ENCODE data around the gene EPHA1.

The EPHA1 gene

DNA sequence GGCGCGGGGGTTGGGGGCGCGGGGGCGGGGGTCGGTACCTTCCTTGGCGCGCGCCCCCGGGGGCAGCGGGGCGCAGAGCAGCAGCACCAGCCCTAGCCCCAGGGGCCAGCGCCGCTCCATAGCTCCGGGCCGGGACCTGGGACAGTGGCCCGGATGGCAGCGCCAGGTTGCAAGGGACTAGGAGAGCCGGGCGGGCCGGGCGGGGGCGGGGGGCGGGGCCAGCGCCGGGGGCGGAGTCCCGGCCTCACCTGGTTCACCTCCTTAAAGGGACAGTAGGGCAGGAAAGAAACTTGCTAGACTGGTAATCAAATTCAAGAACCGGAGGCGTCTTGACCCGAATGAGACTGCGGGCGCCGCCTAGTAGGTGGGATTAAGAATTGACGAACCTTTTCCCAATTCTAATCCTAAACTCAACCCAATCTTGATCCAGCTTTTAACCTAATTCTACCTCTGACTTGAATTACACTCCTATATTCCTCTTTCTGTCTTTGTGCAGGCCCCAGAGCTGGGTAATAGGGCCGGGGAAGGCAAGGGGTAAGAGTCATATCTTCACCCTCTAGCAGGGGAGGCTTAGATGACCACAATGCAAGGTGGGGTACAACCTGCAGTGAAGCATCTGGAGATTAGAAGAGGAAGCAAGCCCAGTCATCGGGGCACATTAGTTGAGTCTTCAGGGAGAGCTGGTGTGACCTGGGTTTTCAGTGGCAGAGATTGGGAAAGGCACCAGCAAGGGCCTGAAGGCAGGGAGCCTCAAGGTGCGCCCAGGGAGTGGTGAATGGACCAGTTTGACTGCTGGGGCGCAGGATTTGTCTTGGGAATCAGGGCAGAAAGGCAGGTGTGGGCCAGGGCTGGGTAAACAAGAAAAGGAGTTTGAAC lies at the start of gene EPHA1:
Gene EPHA1, minus strand, starts transcription at position 171 of the 876 bp plus-strand sequence. Its CDS starts 51 bp downstream, at position 120.
- H3K4me3 Mint-ChIP-seq = peak within 1 kb of the TSS; percentile 78
- H3K4me1 Mint-ChIP-seq (ENCODE audit: low read depth) = peaks cover 63% of the 10 kb centered on the region
- H3K9me3 Mint-ChIP-seq = no peaks in the 10 kb centered on the region
- H3K27me3 Mint-ChIP-seq = no peaks in the 10 kb centered on the region
- H3K27ac Mint-ChIP-seq = peak within 1 kb of the TSS; percentile 80
- no peaks in the 10 kb centered on the region for H3K36me3 Mint-ChIP-seq (ENCODE audit: low read depth)
- DNase-seq = peak; percentile 64

DNA sequence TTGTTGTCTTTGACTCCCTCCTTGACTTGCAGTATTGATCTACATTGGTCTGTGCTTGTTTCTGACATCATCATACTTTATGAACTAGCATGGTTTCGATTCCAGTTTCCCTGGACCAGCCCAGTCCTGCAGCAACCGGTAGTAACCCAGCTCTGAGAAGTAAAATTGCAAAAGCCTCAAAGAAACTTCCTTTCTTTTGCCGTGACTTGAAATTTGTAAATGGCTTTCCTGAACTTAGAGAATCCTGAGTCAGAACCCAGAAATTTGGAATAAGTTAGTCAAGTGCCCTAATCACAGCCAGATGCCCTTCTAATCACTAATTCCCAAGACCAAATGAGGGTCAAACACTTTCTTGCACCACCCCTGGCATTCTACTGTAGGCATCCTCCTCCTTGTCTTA lies 49.6 kb upstream of the EPHA1 start:
- Mint-ChIP-seq H3K27me3 (no peaks in the 10 kb centered on the region), H3K27ac (no peak overlapping the region), H3K36me3 (ENCODE audit: low read depth) (peaks cover 1% of the 10 kb centered on the region), H3K4me1 (ENCODE audit: low read depth) (peaks cover 15% of the 10 kb centered on the region), H3K9me3 (no peaks in the 10 kb centered on the region), H3K4me3 (no peak overlapping the region)
- no peak for DNase-seq

DNA sequence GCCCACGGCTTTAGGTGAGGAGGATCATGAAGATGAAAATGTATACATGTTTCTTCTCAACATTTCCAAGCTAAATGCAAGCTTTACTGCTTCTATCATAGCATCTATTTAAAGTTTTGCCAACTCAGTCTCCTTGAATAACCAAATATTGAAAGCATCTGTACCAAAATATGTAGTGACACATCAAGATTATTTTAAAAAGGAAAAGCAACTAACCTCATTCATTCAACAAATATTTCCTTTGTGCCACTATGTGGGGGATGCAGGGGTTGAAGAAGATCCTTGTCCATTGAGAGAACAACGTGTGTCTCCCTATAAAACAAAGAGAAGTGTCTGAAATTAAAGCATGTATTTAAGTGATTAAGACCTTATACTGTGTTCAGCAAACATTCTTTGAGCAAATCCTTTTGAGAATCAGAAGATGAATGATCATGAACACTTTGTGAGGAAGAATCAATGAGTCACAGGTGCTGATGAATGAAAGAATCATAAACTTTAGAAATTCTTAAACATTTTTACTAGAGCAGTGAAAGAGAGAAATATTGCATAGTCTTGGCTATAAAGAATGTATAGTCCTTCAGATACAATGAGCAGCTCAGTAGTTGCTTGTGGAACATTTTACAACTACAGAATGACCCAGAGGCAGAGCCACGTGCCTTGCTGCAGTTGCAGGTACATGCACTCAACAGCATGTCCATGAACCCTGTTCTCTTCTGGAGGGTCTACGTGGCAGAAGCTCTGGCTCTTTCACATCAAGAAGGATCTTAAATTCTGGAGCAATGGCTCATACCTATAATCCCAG lies 48.5 kb upstream of the EPHA1 start:
- DNase-seq = no peak
- no peak overlapping the region for H3K27ac Mint-ChIP-seq

DNA sequence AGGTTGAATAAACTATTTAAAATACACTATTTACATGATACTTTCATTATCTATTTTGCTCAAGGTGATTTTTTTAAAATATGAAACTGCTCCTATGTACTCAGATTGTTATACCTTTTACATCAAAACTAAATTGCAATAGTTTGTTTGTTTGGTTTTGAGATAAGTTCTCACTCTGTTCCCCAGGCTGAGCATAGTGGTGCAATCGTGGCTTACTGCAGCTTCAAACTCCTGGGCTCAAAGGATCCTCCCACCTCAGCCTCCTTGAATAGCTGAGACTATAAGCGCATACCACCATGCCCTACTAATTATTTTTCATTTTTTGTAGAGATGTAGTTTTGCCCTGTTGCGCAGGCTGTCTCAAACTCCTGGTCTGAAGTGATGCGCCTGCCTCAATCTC lies 47.3 kb upstream of the EPHA1 start:
- no peaks in the 10 kb centered on the region for H3K9me3 Mint-ChIP-seq
- H3K27me3 Mint-ChIP-seq = no peaks in the 10 kb centered on the region
- DNase-seq = no peak
- H3K4me3 Mint-ChIP-seq = no peak overlapping the region
- H3K27ac Mint-ChIP-seq = no peak overlapping the region
- H3K4me1 Mint-ChIP-seq (ENCODE audit: low read depth) = peaks cover 21% of the 10 kb centered on the region
- H3K36me3 Mint-ChIP-seq (ENCODE audit: low read depth) = peaks cover 1% of the 10 kb centered on the region

More for the DNA sequence above, 48.5 kb upstream of the EPHA1 start:
- H3K4me3 Mint-ChIP-seq = no peak overlapping the region
- peaks cover 1% of the 10 kb centered on the region for H3K36me3 Mint-ChIP-seq (ENCODE audit: low read depth)
- no peaks in the 10 kb centered on the region for H3K9me3 Mint-ChIP-seq
- H3K27me3 Mint-ChIP-seq = no peaks in the 10 kb centered on the region
- peaks cover 24% of the 10 kb centered on the region for H3K4me1 Mint-ChIP-seq (ENCODE audit: low read depth)

DNA sequence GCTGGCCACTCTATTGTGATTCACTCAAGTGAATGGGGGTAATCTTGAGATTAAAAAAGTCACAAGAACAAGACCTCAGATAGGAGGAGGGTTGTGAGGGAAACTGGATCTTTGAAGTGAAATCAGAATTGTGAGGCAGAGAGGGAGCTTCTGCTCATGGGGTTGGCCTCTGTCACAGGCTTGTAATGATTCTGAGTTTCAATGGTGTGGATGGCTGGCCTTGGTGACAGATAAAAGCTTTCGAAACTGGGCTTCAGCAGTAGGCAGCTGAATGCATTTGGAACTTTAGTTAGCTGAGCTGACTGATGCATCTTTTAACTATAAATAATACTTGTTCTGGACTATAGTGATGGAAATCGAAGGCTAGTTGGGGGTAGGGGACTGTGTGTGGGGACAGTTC lies 46.8 kb upstream of the EPHA1 start:
- Mint-ChIP-seq H3K27me3 (no peaks in the 10 kb centered on the region), H3K4me3 (no peak overlapping the region), H3K4me1 (ENCODE audit: low read depth) (peaks cover 16% of the 10 kb centered on the region), H3K9me3 (no peaks in the 10 kb centered on the region), H3K27ac (no peak overlapping the region), H3K36me3 (ENCODE audit: low read depth) (peaks cover 1% of the 10 kb centered on the region)
- DNase-seq = no peak

DNA sequence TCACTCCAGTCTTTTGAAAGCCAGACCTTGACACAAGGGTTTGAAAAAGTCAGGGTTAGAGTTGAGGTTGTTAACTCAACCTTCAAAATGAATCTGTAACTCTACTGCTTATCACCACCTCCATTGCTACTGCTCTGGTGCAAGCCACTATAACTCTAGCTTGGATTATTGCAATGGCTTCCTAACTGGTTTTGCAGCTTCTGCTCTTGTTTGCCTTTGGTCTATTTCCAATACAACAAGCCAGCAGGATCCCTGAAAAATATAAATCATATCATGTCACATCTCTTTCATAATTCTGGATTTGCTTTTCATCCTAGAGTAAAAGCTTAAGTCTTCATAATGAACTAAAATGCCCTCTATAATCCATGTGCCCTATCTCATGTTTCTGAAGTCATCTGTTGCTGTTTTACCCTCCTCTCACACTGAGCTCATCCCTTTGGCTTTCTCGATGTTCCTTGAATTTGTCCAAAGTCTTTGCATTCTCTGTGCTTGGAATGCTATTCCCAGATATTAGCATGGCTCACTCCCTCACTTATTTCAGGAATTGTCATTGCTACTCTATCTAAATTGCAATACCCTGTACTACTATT lies 45.5 kb upstream of the EPHA1 start:
- H3K27ac Mint-ChIP-seq = no peak overlapping the region
- peaks cover 1% of the 10 kb centered on the region for H3K36me3 Mint-ChIP-seq (ENCODE audit: low read depth)
- no peaks in the 10 kb centered on the region for H3K27me3 Mint-ChIP-seq
- no peaks in the 10 kb centered on the region for H3K9me3 Mint-ChIP-seq
- H3K4me1 Mint-ChIP-seq (ENCODE audit: low read depth) = peaks cover 16% of the 10 kb centered on the region
- DNase-seq = no peak
- no peak overlapping the region for H3K4me3 Mint-ChIP-seq

DNA sequence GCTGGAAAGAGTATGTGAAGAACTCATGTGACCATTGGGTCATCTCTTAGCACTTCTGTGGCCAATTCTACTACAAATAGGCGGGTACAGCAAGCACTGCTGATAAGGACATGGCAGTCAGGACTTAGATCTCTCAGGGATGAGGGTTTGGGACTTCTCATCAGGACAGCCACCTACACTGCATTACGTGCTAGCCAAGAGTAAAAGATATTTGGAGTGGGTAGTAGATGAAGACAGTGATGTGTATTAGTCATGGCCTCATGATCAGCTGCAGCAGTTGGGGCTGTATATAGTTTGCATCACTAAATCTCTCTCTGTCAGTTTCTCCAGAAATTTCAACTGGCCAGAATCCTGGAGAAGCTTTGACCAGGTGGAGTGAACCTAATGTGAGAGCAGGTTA lies 43.8 kb upstream of the EPHA1 start:
- Mint-ChIP-seq H3K4me3 (no peak overlapping the region), H3K27ac (no peak overlapping the region), H3K9me3 (no peaks in the 10 kb centered on the region)

DNA sequence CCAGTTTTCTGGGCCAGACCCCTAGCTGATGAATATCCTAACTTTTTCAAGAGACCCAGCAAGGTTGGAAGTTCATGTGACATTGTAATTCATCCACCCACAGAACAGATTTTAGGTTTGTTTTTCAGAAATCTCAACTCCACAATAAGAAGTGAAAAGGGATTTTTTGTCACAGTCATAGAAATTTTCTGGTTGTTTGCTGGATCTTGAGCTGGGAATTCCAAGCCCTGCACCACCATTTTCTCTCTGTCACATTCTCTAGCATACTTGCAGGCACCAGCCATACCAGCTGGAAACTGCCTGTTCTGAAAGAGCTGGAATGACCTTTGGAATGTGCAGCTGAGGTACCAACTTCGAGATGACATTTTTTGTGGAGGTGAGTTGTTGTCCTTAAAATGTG lies 43.1 kb upstream of the EPHA1 start:
- DNase-seq = no peak
- Mint-ChIP-seq H3K36me3 (ENCODE audit: low read depth) (peaks cover 1% of the 10 kb centered on the region), H3K4me1 (ENCODE audit: low read depth) (peaks cover 16% of the 10 kb centered on the region), H3K9me3 (no peaks in the 10 kb centered on the region), H3K4me3 (no peak overlapping the region), H3K27ac (no peak overlapping the region), H3K27me3 (no peaks in the 10 kb centered on the region)

More for the DNA sequence above, 43.8 kb upstream of the EPHA1 start:
- Mint-ChIP-seq H3K27me3 (no peaks in the 10 kb centered on the region), H3K36me3 (ENCODE audit: low read depth) (peaks cover 1% of the 10 kb centered on the region), H3K4me1 (ENCODE audit: low read depth) (peaks cover 16% of the 10 kb centered on the region)
- DNase-seq = no peak

DNA sequence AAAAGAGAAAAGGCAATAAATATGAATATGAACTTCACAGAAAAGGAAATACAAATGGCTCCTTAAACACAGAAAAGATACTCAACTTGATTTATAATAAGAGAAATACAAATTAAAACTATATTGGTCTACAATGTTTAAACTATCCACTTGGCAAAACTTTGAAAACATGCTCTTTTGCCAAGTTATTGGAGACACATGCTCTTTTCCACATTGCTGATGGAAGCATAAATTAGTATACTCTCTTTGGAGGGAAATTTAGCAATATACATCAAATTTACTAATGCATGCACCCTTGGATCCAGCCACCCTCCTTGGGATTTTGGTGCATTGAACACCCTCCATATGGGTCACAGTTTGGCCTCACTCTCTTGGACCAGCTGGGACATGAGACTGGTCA lies 42.5 kb upstream of the EPHA1 start:
- peaks cover 16% of the 10 kb centered on the region for H3K4me1 Mint-ChIP-seq (ENCODE audit: low read depth)
- no peaks in the 10 kb centered on the region for H3K27me3 Mint-ChIP-seq
- no peak overlapping the region for H3K27ac Mint-ChIP-seq
- no peak for DNase-seq
- H3K36me3 Mint-ChIP-seq (ENCODE audit: low read depth) = peaks cover 1% of the 10 kb centered on the region
- H3K4me3 Mint-ChIP-seq = no peak overlapping the region
- no peaks in the 10 kb centered on the region for H3K9me3 Mint-ChIP-seq

DNA sequence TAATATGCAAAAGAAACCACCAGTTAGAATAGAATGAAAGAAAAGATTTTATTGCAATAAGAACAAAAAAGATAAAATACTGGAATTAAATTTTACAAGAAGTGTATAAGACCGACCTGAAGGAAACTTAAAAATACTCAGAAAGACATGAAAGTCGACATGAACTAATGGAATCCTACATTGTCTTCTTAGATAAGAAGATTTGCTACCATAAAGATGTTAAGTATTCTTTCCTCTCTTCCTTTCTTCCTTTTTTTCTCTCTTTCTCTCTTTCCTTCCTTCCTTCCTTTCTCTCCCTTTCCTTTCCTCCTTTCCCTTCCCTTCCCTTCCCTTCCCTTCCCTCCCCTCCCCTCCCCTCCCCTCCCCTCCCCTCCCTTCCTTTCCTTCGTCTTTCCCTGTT lies 41.1 kb upstream of the EPHA1 start:
- no peak for DNase-seq
- no peak overlapping the region for H3K27ac Mint-ChIP-seq
- H3K4me3 Mint-ChIP-seq = no peak overlapping the region
- H3K4me1 Mint-ChIP-seq (ENCODE audit: low read depth) = peaks cover 13% of the 10 kb centered on the region
- H3K9me3 Mint-ChIP-seq = no peaks in the 10 kb centered on the region
- no peaks in the 10 kb centered on the region for H3K27me3 Mint-ChIP-seq
- H3K36me3 Mint-ChIP-seq (ENCODE audit: low read depth) = no peaks in the 10 kb centered on the region

DNA sequence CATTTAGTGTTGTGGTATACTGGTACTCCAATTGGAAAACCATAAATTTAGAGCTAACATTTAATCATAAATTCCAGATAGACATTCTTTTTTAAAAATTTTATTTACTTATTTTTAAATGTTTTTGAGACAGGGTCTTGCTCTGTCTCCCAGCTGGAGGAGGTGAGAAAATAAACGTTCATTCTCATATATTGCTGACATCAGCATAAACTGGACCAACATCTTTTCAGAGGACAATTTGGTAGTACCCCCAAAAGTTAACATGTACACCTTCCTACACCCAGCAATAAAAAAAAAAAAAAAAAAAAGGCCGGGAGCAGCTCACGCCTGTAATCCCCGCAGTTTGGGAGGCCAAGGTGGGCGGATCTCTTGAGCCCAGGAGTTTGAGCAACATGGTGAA lies 39.8 kb upstream of the EPHA1 start:
- no peak overlapping the region for H3K27ac Mint-ChIP-seq
- H3K9me3 Mint-ChIP-seq = no peaks in the 10 kb centered on the region
- H3K4me1 Mint-ChIP-seq (ENCODE audit: low read depth) = peaks cover 11% of the 10 kb centered on the region
- H3K4me3 Mint-ChIP-seq = no peak overlapping the region
- no peaks in the 10 kb centered on the region for H3K36me3 Mint-ChIP-seq (ENCODE audit: low read depth)
- no peaks in the 10 kb centered on the region for H3K27me3 Mint-ChIP-seq
- no peak for DNase-seq

DNA sequence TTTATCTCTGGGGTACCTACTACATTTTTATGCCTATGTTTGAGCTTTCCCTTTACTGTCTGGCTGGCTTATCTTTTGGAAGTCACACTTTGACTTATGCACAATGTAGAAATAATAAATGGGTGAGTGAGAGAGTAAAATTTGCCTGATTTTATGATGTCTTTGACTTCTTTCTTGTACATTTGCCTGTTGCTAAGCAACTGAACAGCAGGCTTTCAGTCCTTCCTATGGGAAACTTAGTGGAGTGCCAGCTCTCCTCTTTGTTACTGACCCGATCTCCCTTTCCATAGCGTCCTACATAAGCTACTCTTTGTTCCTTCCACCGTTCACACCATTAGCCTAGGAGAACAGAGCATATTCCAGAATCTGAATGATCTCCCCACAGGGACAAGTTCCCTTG lies 38.8 kb upstream of the EPHA1 start:
- peaks cover 2% of the 10 kb centered on the region for H3K4me1 Mint-ChIP-seq (ENCODE audit: low read depth)
- no peak for DNase-seq
- no peaks in the 10 kb centered on the region for H3K9me3 Mint-ChIP-seq
- no peak overlapping the region for H3K4me3 Mint-ChIP-seq
- H3K27me3 Mint-ChIP-seq = no peaks in the 10 kb centered on the region
- H3K27ac Mint-ChIP-seq = no peak overlapping the region
- H3K36me3 Mint-ChIP-seq (ENCODE audit: low read depth) = no peaks in the 10 kb centered on the region

DNA sequence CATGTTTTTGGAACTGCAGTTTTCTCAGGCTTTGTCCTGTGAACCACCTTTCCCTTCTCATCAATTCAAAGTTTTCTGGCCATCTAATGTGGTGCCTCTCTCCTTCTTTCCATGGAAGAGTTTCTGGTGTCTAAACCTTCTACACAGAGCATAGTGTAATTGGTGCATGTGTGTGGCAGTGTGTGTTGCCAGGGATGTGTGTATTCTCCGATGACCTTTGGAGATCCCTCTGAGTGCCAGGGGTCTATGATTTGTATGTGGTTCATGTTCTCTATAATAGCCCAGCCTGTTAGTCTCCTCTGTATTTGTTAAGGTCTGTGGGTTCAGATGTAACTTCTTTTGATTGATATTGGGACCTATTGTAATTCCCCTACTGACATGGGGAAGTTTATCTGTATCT lies 36.1 kb upstream of the EPHA1 start:
- no peak overlapping the region for H3K27ac Mint-ChIP-seq

DNA sequence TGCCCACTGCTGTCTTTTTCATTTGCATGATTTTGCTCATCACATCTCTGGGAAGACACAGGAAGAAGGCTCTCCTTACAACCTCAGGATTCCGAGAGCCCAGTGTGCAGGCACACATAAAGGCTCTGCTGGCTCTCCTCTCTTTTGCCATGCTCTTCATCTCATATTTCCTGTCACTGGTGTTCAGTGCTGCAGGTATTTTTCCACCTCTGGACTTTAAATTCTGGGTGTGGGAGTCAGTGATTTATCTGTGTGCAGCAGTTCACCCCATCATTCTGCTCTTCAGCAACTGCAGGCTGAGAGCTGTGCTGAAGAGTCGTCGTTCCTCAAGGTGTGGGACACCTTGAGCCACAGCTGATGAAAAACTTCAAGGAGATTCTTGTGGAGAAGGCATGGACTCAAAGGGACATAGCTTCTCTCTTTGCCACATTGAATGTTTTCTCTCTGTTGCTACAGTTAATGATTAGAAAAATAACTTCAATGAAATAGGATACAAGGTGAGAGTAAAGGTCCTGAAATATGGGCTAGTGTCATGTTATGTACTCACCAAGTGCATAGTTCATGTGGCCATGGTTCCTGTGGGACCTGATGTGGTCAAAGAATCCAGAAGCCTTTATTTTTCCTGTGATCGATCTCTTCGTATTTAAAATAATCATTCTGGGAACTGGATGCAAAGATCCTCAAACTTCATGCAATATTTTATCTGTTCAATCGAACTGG lies 35.6 kb upstream of the EPHA1 start:
- Mint-ChIP-seq H3K27me3 (no peaks in the 10 kb centered on the region), H3K27ac (no peak overlapping the region), H3K4me1 (ENCODE audit: low read depth) (peaks cover 3% of the 10 kb centered on the region), H3K9me3 (no peaks in the 10 kb centered on the region), H3K4me3 (no peak overlapping the region), H3K36me3 (ENCODE audit: low read depth) (no peaks in the 10 kb centered on the region)
- DNase-seq = no peak

More for the DNA sequence above, 36.1 kb upstream of the EPHA1 start:
- no peak overlapping the region for H3K4me3 Mint-ChIP-seq
- no peak for DNase-seq
- no peaks in the 10 kb centered on the region for H3K36me3 Mint-ChIP-seq (ENCODE audit: low read depth)
- peaks cover 1% of the 10 kb centered on the region for H3K4me1 Mint-ChIP-seq (ENCODE audit: low read depth)
- no peaks in the 10 kb centered on the region for H3K9me3 Mint-ChIP-seq
- H3K27me3 Mint-ChIP-seq = no peaks in the 10 kb centered on the region

Measured in activated T-cell treated with anti-CD3 and anti-CD28 coated beads, Interleukin-2, amount 50 U/mL, for 24 hours (primary cell).